ENCODE measurements around the gene WAC.
A peak's percentile ranks its signal among the peaks of the same experiment; 100 is the strongest.
"Not testable (repeated sequence)": the region's sequence is repeated elsewhere in the genome, so short reads cannot be mapped to it uniquely, and the experiment has no call there.

Gene WAC, protein sequence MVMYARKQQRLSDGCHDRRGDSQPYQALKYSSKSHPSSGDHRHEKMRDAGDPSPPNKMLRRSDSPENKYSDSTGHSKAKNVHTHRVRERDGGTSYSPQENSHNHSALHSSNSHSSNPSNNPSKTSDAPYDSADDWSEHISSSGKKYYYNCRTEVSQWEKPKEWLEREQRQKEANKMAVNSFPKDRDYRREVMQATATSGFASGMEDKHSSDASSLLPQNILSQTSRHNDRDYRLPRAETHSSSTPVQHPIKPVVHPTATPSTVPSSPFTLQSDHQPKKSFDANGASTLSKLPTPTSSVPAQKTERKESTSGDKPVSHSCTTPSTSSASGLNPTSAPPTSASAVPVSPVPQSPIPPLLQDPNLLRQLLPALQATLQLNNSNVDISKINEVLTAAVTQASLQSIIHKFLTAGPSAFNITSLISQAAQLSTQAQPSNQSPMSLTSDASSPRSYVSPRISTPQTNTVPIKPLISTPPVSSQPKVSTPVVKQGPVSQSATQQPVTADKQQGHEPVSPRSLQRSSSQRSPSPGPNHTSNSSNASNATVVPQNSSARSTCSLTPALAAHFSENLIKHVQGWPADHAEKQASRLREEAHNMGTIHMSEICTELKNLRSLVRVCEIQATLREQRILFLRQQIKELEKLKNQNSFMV

DNA sequence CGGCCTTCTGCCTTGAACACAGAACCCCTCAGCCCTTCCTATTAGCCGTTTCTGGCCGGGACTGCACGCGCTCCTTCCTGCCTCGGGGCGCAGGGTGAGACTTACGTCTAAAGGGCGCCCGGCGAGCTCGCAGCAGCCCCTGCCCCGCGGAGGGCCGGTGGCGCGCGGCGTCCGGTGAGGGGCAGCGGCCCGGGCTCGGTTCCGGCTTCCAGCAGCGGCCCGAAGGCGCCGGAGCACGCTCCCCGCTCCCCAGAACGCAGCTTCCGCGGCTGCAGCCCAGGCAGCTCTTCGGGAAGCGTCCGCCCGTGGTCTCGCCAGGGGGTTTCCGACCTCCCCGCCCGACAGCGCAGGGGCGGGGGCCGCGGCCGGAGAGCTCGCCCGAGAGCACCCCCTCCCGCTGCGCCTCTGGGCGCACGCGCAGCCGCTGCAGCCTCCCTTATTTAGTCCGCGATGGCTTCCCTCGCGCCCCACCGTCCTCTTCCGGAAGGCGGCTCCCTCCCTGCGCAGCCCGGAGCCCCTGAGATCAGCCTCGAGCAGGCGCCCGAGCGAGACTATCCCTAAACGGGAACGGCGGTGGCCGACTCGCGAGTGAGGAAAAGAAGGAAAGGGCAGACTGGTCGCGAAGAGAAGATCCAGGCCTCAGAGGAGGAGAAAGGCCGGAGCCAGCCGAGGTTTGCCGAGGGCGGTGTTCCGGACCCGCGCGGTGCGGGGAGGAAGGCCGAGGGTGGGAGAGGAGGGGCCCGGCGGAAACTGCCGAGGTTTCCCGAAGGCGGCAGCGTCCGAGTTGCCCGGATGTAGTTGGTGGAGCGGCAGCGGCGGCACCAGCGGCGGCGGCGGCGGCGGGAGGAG is at the start of gene WAC:
TSS of gene WAC (plus strand) at position 782 of the 849 bp plus-strand sequence. CDS start 462 bp downstream, outside the sequence.
- peak; percentile 94 for DNase-seq (ENCODE audit: low read depth)

DNA sequence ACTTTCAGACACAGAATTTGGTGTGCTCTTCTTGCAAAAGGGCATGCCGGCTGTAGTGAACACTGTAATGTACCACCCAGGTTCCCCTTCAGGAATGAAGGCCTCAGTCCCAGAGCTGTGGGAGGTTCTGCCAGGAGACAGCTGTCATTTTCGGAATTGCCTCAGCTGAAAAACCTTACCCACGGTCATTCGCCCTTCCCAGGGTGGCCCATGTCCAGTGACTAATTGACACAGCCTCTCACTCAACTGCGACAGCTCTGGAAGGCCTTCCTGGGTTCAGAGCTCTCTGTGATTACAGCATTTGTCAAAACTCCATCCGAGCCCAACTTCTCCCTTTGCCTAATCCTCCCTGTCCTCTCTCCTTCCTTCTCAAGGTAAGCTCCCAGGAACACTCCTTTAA is 43.7 kb upstream of the WAC start:
- no peak for DNase-seq (ENCODE audit: low read depth)

DNA sequence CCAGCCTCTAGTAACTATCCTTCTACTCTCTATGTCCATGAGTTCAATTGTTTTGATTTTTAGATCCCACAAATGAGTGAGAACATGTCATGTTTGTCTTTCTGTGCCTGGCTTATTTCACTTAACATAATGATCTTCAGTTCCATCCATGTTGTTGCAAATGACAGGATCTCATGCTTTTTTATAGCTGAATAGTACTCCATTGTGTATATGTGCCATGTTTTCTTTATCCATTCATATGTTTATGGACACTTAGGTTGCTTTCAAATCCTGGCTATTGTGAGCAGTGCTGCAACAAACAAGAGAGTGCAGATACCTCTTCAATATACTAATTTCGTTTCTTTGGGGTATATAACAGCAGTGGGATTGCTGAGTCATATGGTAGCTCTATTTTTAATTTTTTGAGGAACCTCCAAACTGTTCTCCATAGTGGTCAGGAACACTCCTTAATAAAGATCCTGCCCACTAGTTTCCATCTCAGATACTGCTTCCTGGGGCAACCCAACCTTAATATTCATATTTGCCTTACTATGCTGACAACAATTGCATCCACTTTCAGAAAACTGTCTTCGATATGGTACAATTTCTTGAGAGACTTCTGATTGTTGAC is 42.6 kb upstream of the WAC start:
- DNase-seq (ENCODE audit: low read depth): not testable (repeated sequence)

DNA sequence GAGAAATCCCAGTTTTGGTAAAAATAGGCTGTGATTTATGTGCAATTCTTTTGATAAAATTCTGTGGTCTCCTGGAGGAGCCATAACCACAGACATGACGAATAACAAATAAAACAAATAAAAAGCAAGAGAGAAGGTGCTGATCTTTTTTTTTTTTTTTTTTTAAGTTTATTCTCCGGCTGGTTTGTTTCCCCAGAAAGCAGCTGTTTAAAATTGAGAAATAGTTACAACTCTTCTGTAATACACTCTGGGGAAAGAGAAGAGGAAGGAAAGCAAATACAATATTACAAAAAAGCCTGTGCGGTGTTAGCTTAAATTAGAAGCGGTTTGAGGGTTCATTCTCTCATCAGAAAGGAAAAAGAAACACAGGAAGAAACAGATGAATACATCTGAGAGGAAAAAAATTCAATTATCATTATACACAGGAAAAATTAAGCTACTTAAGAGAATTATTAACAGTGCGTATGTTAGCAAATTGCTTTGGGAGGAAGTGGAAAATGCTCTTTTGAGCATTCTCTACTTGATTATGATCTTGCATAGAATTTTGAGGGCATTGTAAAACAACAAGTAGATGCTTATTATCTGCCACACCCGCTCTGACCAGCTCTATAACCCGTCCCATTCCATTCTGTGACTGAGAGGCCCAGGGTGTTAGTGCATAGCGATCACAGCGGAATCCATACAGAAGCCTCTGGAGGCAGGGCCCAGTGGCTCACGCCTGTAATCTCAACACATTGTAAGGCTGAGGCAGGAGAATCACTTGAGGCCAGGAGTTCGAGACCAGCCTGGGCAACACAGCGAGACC is 40.6 kb upstream of the WAC start:
- no peak for DNase-seq (ENCODE audit: low read depth)

DNA sequence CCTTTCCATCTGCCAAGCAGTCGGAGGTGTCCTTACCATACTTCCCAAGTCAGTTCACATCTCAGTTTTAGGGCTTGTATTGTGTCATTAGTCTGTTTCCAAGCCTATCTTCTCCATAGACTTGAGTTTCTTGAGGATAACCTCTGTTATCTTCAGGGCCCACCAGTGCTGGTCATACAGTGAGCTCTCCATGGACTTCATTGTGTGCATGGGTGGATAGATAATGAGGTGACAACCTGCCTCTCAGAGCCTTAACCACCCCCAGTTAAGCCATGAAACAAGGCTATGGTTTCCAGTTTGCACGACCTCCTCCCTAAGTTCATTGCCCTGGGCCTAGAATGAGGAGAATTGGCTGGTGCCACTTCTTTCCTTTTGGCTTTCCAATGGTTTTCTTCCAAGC is 38.5 kb upstream of the WAC start:
- no peak for DNase-seq (ENCODE audit: low read depth)

DNA sequence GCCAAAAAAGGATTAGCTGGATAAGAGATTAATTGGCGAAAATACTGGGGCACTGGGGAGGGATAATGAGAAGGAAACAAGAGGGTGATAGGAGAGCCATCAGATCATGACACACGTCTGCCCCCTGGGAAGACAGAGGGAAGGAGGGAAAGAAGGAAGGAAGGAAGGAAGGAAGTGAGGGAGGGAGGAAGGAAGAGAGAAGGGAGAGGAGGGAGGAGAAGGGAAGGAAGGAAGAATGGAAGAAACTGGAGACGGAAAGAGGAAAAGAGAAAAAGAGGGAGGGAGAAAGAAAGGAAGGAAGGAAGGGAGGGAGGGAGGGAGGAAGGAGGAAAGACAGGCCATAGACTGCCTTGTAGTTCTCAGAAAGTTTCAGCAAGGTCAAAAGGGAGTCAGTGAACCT is 37.8 kb upstream of the WAC start:
- DNase-seq (ENCODE audit: low read depth): no peak

DNA sequence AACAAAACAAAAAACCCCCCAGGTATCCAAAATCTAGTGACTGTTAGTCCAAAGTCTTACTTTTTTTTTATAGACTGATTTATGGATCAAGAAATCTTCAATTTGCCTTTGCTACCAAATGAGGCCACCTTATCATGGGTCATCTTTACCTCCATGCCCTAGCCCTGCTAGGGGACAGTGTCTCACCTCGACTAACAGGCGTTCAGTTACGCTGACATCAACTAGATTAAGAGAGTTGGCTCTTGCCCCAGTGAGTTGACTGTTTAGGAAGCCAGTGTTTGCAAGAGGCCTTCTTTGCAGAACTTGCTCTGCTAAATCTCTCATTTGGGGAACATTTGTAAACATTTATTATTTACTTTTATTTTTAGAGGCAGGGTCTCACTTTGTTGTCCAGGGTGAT is 36.9 kb upstream of the WAC start:
- DNase-seq (ENCODE audit: low read depth): no peak

DNA sequence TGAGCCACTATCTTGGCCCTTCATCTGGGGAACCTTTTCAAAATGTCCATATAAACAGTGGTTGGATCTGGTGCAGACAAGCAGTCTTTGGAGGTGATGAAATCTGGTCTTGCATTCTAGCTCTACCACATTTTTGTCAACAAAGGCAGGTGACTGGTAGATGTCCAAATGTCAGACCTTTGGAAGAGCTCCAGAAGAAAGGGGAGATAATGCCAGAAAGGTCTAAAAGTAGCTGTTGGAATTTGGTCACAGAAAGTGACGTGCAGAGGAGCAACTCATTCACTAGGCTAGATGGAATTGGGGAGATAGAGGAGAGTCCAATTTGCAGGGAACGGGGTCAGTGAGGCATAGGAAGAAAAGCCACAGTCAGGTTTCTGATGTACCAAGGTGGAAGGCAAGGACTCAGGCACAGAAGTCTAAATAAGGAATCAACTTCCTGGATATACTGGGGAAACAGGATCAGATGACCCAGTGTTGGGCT is 36.4 kb upstream of the WAC start:
- DNase-seq (ENCODE audit: low read depth): no peak

DNA sequence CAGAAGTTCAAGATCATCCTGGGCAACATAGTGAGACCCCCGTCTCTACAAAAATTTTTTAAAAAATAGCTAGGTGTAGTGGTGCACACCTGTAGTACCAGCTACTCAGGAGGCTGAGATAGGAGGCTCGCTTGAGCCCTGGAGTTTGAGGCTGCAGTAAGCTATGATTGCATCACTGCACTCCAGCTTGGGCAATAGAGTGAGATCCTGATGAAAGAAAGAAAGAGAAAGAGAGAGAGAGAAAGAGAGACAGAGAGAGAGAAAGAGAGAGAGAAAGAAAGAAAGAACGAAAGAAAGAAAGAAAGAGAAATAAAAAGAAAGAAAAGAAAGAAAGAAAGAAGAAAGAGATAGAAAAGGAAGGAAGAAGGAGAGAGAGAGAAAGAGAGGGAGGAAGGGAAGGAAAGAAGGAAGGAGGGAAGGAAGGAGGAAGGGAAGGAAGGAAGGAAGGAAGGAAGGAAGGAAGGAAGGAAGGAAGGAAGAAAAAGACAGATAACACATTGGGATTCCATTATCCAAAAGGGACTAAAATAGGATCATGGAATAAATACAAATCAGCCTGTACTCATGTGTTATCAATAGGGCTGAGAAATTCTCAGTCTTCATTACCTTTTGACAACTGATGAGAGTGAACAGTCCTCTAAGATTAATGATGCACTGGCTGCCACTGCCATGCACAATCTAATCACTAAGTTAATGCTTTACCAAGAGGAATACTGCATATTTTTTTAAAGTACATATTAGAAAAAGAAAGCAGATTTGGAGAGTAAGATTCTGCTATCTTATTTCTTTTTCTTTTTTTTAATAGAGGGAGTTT is 35.4 kb upstream of the WAC start:
- no peak for DNase-seq (ENCODE audit: low read depth)

DNA sequence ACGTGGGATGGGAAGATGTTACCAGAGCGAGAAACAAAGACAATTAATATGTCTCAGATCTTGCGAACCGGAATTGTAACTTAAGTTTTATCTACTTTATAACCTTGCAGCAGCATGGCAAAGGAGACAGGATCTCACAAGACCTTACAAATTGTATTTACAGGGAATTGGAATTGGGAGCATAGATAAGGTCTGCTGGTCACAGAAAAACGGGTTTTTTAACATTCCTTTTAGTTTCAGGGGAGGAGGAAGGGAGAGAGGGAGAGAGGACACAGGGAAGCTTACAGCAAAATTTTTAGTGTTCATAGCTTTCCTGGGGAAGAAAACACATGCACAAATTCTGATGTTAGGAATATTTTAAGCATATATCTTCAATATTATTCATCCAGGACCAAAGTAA is 32.7 kb upstream of the WAC start:
- DNase-seq (ENCODE audit: low read depth): not testable (repeated sequence)

DNA sequence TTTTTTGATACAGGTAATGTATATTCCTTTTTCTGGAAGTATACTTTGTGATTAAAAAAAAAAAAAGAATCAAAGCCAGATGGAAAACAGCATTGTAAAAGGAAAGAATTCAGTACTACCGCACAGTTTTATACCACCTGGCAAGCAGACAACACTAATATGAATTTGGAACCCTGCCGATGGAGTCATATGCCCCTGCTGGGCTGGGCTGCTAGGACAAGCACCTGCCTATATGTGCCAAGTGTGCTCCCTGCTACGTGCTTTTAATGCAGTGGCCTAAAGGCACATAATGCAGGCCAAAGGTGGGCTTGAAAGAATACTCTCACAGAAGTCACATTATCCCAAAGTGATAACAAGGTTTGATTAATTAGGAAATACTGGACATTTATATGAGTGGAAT is 29.8 kb upstream of the WAC start:
- DNase-seq (ENCODE audit: low read depth): peak; percentile 8

DNA sequence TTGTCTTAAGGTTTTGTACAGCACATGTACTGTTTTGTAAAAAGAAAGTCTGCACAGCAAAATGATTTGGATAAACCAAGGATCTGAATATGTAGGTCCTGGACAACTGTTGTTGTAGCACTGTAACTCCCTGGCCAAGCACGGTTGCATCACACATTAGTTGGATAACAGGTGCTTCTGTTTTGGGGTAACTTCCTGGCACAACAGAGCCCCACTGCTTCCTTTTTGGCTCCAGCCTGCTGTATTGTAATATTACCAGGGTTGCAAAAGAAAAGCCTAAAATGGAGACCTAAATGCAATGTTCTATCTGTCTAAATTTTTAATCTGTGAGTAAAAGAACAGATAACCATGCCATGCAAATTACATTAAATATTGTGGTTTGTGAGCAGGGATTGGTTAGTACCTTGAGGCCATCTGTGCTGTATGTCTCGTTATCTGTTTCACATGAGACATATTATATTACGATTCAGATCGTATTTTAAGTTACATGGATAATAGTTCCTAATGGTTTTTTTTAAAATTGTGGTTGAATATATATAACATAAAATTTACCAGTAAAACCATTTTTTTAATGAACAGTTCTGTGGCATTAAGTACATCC is 27.5 kb upstream of the WAC start:
- no peak for DNase-seq (ENCODE audit: low read depth)

DNA sequence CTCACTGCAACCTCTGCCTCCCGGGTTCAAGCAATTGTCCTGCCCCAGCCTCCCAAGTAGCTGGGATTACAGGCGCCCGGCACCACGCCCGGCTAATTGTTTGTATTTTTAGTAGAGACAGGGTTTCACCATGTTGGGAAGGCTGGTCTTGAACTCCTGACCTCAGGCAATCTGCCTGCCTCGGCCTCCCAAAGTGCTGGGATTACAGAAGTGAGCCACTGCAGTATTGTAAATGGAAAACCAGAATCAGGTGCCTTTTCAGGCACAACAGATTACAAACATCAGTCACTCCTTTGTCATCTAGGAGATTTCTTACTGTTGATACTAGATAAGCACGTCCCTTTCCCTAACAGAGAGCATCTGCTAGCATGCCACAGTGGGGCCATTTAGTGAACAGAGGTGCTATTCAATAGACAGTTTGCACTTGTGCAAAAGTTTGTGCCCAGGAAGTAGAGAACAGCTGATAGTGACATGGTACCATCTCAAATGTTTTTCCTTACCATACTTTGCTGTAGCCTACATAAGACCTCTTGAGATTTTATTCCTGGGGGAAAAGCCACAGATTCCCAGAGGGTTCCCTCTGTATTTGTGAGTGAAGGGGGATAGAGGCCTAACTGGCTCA is 24.5 kb upstream of the WAC start:
- DNase-seq (ENCODE audit: low read depth): no peak

DNA sequence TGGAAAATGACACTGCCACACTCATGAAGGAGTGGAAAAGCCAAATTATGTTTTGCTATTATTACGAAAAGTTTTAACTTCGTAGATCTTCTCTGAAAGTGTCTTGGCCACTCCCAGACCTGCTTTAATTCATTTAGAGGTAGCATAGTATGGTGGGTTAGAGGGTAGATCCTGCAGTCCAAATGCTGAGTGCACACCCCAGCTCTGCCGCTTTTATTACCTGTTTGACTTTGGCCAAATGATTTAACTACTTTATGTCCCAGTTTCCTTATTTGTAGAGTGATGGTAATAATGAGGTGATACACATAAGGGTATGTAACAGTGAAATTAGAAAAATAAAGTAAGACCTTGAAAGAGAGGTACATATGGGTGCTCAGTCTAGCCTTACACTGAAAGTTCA is 23.6 kb upstream of the WAC start:
- DNase-seq (ENCODE audit: low read depth): no peak

DNA sequence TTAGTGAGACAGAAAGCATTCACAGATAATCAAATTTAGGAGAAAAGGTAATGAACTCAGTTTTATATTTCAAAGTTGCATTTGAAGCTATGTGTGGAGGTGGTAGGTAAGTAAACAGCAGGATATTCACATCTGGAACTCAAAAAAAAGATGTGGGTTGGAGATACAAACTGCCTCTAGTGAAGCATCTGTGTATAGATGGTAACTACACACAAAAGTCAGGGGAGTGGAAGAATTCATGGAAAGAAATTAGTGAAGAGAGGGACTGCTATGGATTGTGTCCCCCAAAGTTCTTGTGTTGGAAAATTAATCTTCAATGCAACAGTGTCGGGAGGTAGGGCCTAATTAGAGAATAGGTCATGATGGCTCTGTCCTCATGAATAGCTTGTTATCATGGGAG is 18.3 kb upstream of the WAC start:
- DNase-seq (ENCODE audit: low read depth): no peak

DNA sequence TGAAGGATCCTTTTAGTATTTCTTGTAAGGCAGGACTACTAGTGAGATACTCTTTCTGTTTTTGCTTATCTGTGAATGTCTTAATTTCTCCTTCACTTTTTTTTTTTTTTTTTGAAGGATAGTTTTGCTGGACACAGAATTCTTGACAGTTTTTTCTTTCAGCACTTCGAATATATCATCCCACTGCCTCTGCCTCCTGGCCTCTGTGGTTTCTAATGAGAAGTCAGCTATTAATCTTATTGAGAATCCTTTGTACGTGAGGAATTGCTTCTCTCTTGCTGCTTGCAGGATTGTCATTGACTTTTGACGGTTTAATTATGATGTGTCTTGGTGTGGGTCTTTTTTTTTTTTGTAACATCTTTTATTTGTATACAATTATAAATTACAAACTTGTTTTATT is 12.6 kb upstream of the WAC start:
- DNase-seq (ENCODE audit: low read depth): no peak

DNA sequence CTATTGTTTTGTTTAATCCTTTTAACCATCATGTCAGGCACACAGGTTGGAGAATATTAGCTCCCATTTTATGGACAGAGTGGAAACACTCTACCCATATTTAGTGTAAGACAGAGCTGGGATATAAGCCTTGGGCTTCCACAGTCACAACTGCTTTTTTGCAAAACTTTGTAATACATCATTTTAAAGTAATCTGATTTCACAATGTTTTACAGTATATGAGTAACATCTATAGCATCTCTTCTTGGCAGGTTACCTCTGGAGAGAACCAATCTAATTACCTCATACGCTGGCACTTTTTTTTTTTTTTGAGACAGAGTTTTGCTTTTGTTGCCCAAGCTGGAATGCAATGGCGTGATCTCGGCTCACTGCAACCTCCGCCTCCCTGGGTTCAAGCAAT is 12.1 kb upstream of the WAC start:
- DNase-seq (ENCODE audit: low read depth): peak; percentile 79

DNA sequence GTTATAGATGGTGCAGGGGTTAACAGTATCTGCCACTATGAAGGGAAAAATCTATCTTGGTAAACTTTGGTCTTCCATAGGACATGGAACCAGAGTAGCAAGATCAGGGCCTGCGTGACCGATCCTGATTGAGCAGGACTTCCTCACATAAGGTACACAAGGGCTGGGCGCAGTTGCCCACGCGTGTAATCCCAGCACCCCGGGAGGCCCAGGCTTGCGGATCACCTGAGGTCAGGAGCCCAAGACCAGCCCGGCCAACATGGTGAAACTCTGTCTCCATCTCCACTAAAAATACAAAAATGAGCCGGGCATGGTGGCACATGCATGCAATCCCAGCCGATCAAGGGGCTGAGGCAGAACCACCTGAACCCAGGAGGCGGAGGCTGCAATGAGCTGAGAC is 11.0 kb upstream of the WAC start:
- not testable (repeated sequence) for DNase-seq (ENCODE audit: low read depth)

DNA sequence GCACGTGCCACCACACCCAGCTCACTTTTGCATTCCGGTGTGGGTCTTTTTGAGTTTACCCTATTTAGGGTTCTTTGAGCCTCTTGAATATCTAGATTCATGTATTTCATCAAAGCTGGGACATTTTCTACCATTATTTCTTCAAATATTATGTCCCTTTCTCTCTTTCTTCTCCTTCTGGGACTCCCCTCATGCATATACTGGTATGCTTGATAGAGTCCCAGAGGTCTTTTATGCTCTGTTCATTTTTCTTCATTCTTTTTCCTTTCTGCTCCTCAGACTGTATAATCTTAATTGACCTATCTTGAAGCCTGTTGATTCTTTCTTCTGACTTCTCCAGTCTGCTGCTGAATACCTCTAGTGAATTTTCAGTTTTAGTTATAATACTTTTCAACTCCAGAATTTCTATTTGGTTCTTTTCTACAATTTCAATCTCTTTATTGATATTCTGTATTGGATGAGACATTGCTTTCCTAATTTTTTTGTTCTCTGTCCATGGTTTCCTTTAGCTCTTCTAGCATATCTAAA is 9.1 kb upstream of the WAC start:
- no peak for DNase-seq (ENCODE audit: low read depth)
